PC-3 (cell line): Measurements from ENCODE around the gene CACNA1B.

Source experiments
- EZH2 ChIP-seq: fragments of 300-600 bp; sonication (generic); IDR thresholded peaks from one replicate; pipeline ENCODE4 v1.6.1; 2017; ENCODE audit warnings: antibody characterized with exemption, mild to moderate bottlenecking, low read length; ENCODE audit not compliant: unreplicated experiment
- EZH2phosphoT487 ChIP-seq: fragments of 300-600 bp; sonication (generic); IDR thresholded peaks from 2 replicates; pipeline ENCODE4 v1.6.1; 2018; ENCODE audit warnings: mild to moderate bottlenecking, antibody characterized with exemption, low read length, borderline replicate concordance
- TF ChIP-seq, protein P1 (sequence below): fragments of 300-600 bp; sonication (generic); conservative IDR thresholded peaks from 2 replicates; pipeline ENCODE4 v1.5.1; 2017; ENCODE audit warnings: antibody characterized with exemption, low read depth, mild to moderate bottlenecking, low read length

DNA sequence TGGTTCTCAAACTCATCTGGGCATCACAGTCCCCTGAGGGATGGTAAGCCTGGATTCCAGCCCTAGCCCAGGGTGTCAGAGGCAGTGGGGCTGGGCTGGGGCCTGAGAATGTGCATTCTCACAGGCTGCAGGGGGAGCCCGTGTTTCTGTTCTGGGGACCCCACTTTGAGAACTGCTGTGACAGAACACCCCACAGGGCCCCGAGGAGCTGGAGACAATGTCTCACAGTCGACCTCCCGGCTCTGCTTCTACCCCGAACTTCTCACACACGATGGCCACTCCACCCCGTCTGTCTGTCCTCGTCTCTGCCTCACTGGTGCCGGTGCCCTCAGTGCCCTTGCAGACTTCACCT lies 130.0 kb downstream of the CACNA1B start:
- TF ChIP-seq, protein P1, sequence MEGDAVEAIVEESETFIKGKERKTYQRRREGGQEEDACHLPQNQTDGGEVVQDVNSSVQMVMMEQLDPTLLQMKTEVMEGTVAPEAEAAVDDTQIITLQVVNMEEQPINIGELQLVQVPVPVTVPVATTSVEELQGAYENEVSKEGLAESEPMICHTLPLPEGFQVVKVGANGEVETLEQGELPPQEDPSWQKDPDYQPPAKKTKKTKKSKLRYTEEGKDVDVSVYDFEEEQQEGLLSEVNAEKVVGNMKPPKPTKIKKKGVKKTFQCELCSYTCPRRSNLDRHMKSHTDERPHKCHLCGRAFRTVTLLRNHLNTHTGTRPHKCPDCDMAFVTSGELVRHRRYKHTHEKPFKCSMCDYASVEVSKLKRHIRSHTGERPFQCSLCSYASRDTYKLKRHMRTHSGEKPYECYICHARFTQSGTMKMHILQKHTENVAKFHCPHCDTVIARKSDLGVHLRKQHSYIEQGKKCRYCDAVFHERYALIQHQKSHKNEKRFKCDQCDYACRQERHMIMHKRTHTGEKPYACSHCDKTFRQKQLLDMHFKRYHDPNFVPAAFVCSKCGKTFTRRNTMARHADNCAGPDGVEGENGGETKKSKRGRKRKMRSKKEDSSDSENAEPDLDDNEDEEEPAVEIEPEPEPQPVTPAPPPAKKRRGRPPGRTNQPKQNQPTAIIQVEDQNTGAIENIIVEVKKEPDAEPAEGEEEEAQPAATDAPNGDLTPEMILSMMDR, result no peak
- TF ChIP-seq EZH2 (no peak), EZH2phosphoT487 (no peak)
